Left lobe of liver (tissue), 2 donors: ENCODE measurements around the gene DPP6. TPM values are rescaled to one million over a fixed set of nuclear protein-coding genes. Genes with fewer than 3 reads are reported as not detected.

Experiments used
- ATAC-seq: fragments of 200-7000 bp; cut with Tn5 transposase; one replicate; pipeline ENCODE4 v1.9.1; 2020; ENCODE audit warnings: mild to moderate bottlenecking, moderate library complexity
- DNase-seq: peaks from one replicate; pipeline ENCODE4 v3.0.0-alpha.2; 2020; ENCODE audit warnings: low spot score
- total RNA-seq: library from RNA; stranded (reverse); gene quantifications from one replicate; pipeline ENCODE4 v1.2.1, GENCODE V29; 2021
- donor health status: DM: no; HTN: no; CAD: no; lungs with moderate emphysema.
- donor health status: DM: no; HTN: yes; CAD: no.

DPP6 gene
- total RNA-seq, 1 donor from 2014 or later, result not detected

DNA sequence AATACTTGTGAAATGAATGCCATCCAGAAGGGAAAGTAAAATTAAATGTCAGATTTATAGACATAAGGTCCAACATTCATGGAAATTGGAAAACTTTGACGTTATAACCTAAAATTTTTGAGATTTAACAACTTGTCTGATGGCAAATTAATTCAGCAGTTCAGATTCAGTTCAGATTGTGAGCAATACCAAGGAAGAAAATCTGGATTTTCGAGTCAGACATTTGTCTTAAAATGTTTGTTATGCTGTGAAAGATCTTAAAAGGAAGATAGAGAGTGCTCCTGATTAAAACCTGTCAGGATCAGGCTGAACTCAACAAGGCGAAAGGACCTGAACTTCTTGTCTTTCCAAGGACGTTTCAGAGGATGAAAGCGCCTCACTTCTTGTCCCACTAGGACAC lies 629.8 kb downstream of the DPP6 start:
- no peak for ATAC-seq

DNA sequence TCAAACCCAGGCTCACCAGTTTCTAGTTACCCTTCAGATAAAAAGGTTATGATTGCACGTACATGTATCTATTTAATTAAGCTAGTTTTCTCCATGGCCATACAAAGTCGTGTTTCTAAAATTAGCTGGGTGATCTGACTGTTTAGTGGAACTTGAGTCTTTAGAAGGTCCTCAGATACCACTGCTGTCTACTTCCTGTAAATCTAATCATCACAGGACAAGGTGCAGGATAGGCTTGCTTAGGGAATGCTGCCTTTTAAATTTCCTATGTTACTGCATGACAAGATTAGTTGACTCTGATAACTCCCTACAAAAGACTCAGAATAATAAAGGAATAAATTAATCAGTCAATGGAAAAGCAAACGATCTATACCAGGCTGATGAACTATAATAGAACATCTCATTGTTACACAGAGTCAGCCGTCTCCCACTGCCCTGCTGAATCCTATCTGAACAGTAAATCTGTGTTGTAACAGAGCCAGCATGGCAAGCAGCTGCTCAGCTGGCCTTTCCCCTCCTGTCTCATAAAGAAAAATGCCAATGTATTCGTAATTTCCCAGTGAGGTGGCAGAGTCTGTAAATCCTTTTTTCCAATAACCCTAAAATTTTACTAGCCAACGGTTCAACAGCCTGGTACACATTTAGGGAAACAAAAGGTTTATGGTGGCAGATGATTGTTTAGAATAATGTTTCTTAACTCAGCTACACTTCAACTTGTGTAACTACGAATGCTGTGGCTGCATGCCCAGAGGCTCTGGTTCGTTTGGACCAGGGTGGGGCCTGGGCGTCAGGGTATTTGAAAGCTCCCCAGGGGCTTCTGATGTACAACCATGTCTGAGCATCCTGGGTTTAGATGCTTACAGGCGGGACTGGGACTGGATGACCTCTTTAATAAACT lies 632.7 kb downstream of the DPP6 start:
- ATAC-seq (no peak), DNase-seq (no peak)

More for the DNA sequence above, 629.8 kb downstream of the DPP6 start:
- DNase-seq, result no peak

DNA sequence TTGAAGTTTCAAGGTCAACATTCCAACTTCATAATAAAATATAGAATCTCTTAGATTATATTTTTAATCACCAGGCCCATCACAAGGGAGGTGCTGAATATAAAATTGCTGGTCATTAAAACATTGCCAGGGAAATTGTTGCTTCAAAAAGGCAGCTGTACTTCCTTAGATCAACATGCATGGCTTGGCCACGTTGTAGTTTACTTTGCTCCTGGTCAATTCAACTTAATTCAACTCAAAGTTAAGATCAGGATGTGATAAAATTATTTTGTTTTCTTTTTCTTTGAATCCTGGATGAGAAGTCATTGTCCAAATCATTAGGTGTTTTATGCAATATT lies 633.3 kb downstream of the DPP6 start:
- ATAC-seq (no peak), DNase-seq (no peak)

DNA sequence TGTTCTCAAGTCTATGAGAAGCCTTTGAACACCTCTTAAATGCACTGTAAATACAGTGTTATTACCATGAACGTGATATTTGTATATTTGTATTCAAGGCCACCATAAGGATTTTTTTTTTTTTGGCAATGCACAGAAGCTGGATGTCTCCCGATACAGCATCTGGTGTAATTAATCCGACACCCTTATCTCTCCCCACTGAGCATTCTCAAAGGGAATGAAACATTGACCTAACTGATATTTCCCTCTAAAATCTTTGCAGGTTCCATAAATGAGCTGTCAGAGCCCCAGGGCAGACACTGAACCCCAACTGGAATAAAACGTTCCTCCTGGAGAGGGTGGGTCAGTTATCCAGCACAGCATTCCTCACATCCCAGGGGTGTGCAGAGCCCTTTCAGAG lies 634.1 kb downstream of the DPP6 start:
- DNase-seq, result no peak
- no peak for ATAC-seq

DNA sequence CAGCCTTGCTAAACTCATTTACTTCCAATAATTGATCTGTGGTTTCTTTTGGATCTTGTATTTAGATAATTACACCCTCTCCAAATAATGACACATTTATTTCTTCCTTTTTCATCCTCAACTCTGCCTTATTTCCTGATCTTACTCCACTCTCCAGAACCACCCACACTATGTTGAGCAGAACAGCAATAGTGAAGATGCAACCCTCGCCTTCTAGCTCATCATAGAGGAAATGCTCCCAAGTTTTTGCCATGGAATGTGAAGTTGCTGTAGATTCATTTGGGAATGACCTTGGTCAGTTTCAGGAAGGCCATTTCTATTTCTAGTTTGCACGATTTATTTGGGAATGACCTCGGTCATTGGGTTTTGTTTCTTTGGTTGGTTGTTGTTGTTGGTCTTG lies 636.8 kb downstream of the DPP6 start:
- no peak for ATAC-seq
- DNase-seq, result no peak

DNA sequence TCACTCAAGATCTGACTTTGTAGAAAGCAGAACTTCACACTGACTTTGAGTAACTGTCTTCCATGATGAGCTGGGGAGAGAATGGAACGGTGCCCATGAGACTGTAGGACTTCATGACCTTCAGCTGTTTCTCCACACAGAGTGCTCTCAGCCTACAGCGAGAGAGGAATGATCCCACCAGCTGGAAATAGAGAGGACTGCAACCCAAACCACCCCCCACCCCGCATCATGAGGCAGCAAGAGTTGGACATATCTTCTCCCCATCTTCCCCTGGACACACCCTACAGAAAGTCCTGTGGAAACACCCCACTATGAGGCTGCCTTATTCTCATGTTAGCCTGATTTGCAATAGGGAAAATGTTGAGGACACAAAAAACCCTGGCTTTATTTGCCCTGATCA lies 638.2 kb downstream of the DPP6 start:
- DNase-seq (no peak), ATAC-seq (no peak)

DNA sequence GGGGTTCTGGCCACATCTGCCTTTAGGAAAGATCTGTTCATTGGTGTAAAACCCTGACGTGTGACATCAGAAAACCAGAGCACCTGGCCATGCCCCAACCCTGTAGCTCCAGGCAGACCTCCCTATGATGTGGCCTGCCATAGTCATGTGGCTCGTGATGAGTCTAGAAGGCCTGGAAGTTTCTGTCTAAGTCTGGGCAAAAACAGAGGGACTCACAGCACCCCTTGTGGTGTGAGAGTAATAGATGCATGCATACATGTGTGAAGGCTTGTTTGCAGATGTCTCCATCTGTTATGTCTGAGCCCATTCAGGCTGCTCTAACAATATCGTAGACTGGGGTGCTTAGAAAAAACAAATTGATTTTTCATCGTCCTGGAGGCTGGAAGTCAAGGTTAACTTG lies 641.5 kb downstream of the DPP6 start:
- ATAC-seq (no peak), DNase-seq (no peak)

DNA sequence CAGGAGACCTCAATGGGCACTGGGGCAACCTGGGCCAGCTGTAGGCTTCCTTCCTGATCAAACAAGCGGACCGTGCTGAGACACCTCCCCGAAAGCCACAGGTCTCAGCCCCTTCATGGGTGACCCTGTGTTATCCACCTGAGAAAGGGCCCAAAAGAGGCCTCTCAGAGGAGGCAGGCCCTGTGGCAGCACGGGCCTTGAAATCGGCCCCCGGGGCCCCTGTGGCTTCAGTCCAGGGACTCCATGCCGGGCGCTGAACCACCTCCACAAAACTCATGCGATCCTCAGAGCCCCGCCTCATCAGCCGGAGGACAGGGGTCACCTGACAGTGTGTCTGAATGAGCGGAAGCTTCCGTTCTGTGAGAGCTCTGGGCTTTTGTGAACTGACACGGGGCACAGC lies 643.6 kb downstream of the DPP6 start:
- DNase-seq, result no peak
- no peak for ATAC-seq

DNA sequence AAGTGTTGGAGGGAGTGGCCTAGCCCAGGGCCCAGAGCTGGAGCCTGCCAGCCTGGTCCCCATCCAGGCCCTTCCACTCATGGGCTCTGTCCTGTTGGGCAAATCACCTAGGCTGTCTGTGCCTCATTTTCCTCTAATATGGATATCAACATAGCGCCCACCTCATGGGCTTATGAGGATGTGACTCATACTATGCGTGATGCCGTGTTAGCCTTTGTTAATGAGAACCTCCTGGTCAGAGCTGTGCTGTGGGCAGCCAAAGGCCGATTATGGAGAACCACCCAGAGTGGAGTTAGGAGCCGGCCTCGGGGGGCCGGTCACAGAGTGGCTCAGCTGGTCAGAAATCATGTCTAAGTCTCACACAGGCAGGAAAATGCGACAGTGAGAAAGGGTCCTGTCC lies 644.4 kb downstream of the DPP6 start:
- ATAC-seq (no peak), DNase-seq (no peak)

DNA sequence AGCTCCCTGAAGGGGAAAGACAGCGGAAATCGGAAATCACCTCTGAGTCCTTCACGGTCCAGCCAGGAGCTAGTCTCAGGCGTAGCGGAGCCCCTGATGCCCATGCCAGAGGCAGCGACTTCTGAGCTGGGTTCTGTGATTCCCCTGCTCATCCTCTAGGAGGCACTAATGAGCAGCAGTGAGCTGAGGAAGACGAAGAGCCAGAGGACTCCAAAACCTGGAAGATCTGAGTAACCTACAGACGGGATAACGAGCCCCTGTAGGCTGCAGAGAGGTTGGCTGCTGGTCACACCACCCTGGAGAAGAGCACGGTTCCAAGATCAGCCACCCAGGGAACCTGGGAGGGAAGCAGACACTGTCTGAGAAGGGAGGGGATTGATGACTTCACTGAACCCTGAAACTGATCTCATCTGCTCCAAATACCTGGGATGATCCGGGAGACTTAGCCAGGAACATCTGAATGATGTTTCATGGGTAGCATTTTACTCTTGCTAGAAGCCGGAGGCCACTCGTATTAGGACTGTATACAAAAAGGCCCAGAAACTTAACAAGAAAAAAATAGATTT lies 646.6 kb downstream of the DPP6 start:
- DNase-seq (no peak), ATAC-seq (peak; percentile 48)

DNA sequence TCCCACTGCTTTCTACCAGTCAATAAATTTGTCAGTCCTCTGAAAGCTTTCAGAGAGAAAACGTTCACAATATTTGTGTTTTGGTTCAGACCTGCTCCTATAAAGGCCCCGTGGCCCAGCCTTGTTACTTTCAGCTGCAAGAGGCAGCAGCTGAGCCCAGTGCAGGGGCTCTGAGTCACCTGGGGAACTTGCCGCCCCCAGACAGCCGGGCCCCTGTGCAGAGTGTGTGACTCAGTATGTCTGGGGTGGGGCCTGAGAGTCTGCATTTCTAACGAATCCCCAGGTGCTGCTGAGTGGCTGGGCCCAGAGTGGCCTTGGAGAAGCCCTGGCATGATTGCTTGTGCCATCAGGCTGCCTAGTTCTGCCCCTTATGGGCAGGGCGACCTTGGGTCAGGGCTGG lies 647.2 kb downstream of the DPP6 start:
- DNase-seq, result no peak

DNA sequence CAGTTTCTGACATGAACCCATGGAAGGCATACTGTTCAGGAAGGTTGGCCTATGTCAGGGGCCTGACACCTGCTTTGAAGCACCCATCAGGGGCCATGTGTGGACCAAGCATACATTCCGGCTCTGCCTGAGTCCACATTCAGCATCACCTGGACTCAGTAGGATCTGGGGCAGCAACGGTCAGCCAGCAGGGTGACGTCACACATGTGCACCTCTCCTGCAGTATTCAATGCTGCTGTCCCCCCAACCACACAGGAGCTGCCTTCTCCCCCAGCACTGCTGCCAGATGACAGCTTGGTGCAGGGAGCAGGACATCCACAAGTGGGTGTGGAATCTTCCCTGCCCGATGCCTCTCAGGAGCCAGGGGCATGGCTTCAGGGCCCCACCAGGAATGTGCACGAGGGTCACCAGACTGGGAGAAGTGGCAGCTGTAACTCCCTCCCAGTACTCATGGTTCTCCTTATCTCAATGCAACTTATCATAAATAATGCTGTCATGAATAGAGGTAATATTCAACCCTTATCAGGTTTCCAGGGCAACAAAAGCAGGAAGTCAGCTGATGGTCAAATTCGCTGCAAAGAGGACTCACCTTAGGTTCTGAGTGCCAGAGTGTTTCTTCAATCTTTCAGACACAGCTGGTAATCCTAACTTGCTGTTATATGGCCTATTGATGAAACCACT lies 657.8 kb downstream of the DPP6 start:
- ATAC-seq, result no peak
- no peak for DNase-seq

More for the DNA sequence above, 647.2 kb downstream of the DPP6 start:
- ATAC-seq, result no peak

DNA sequence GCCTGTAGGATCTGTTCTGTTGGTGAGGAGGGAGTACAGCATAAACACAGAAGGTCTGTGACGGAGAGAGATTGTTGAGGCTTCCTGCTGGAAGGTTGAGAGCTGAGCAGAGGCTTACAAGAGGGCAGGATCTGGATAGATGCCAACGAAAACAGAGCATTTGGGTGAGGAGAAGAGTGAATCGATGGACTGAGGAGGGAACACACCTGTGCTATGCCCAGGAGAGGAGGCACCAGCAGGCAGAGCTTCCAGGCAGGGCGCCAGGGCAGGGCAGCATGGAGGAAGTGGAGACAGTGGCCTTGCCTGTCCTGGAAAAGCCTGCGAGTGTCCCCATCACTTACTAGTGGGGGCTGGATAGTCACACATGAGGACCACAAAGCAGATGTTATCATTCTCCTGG lies 667.8 kb downstream of the DPP6 start:
- no peak for ATAC-seq
- DNase-seq, result no peak

DNA sequence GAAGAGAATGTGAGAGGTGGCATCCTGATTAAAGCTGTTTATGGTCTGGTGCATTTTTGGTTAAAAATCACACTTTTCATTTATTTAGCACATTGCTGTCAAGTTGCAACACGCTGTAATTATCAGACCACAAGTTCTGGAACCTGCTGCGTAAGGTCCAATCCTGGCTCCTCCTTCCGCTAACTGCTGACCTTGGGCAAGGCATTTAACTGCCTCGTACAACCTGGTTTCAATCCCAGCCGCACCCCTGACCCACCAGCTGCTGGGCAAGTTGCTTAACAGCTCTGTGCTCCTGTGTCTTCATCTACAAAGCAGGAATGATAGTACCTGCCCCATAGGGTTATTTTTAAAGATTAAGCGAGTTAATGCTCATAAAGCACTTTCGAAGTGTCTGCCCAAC lies 668.9 kb downstream of the DPP6 start:
- no peak for DNase-seq
- no peak for ATAC-seq

DNA sequence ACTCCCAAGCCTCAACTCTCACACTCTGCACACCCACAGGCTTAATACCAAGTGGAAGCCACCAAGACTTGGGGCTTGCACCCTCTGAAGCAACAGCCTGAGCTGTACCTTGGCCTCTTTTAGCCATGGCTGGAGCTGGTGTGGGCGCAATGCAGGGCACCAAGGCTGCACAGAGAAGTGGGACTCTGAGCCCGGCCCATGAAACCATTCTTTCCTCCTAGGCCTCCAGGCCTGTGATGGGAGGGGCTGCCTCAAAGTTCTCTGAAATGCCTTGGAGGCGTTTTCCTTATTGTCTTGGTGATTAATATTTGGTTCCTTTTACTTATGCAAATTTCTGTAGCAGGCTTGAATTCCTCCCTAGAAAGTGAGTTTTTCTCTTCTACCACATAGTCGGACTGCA lies 674.2 kb downstream of the DPP6 start:
- DNase-seq (no peak), ATAC-seq (no peak)

DNA sequence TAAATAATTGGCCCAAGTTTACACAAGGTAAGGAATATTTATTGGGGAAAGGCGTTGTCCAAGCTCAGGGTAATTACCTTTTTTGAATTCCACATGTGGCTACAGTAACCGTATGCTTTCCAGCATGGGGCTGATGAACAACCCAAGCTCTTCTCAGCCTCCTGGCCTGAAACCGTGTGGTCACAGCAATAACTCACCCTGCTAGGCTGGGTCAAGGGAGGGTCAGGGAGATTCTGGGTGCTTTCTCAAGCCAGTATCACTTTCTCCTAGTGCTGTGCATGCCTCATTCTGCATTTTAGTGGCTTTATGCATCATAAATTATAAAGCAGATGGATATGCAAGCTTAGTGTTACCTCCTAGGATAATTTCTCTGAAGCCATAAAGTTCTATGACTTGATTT lies 676.9 kb downstream of the DPP6 start:
- no peak for DNase-seq
- no peak for ATAC-seq

DNA sequence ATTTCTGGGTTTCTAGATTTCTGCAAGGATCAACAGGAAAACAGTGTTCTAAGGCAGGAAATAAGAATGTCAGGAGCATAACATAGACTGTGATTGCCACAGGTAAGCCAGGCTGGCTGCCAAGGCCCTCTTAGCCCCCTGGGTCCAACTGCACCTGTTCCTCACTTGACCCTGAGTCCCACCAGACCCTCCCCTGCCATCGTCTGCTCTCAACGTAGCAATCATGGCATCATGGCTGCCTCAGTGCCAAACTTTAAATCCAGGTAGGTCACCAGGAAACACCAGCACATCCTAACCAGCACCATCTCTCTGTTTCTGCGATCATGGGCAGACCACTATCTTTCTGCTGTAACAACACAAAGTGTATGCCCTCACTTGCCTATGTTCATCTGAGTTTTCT lies 683.6 kb downstream of the DPP6 start:
- no peak for DNase-seq

DNA sequence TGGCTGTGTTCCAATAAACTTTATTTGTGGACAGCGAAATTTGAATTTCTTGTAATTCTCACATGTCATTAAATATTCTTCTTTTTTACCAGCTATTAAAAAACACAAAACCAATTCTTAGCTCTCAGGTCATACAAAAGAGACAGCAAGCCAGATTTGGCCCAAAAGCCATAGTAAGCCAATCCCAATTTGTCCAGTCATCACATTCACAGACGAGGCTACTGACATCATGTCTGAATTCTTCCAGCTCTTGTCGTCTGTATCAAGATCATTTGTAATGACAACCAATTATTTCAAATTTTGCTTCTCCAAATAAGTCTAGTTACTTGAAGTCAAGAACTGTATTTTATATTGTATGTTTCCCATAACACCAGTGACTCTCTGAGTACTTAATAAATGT lies 684.2 kb downstream of the DPP6 start:
- DNase-seq (no peak), ATAC-seq (no peak)

More for the DNA sequence above, 683.6 kb downstream of the DPP6 start:
- ATAC-seq, result no peak

DNA sequence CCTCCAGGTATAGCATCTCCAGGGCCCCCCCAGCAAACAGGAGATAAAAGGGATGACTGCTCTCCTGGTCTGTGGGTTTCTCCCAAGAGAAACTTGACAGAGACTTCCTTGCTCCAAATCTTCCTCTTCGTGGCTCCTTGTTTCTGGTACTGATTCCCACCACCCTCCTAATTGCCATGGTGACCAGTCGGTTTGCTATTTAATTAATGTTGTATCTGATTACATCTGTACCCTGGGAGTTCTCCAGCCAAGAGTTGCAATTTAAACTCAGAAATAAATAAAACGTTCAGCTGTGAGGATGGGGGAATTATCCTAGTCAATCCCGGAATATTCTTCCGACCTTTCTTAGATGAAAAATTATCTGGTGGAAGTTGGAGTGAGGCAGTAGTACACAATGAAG lies 686.0 kb downstream of the DPP6 start:
- ATAC-seq, result no peak

DNA sequence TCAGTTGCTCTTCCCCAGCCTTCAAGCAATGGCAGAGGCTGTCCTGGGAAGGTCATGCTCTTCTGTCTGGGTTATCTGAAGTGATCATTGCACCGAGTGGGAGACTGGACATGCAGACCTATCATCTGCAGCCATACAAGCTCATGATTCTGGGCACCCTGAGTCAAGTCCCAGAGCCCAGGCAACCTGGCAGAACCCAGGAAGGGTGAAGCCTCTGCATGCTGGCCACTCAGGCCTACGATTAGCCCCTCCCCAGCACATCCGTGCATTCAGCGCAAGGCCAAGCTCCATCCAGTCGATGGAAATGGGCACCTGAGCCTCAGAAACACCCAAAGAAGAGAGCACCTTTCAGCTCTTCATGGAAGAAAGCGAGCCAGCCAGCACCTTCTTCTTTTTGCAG lies 688.9 kb downstream of the DPP6 start:
- ATAC-seq (no peak), DNase-seq (no peak)

More for the DNA sequence above, 686.0 kb downstream of the DPP6 start:
- no peak for DNase-seq

DNA sequence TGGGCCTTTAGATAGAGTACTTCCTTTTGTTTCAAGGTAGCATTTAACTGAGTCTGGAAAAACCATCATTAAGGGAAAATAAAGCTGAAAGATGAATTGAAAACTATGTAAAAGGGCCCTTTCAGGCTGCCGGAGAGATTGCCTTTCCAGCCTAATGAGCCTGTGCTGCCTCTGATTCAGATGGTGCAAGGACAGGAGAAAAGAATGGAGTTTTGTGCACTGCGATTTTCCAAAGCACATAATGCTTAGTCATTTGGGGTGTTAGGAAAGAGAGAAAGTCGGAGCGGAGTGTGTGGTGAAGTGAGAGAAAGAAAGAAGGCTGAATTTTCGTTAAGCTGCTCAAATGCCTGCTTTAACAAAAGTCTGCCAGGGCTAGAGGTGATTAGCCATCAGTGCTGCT lies 691.0 kb downstream of the DPP6 start:
- DNase-seq (no peak), ATAC-seq (no peak)

DNA sequence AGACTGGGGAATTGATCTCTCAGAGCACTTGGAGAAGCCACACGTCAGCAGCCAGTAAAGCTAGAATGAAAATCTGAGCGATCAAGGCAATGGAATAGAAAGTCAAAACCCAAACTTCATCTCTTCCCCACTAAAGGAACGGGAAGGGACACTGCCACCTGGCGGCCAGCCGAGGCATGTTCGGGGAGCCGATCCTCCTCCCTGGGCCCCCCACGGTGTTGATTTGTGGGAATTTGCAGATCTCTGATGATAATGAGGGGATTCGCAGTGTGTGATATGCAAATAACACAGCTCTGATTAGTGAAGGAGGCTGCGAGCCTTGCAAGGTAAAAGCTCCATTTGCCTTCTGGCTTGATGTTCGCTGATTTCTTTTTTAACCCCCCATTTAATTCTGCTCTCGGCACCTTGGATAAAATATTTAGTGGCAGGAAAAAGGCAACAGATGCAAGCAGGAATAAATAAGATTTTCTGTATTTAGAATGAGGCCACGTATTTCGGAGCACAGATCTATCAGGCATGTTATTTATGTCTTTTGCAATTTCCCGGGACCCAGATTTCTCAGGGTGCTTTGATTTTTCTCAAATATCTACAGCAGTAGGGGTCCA lies 692.2 kb downstream of the DPP6 start:
- DNase-seq, result no peak
- peak; percentile 71 for ATAC-seq
